Measurements from ENCODE around the gene PNMA8C. TPM values are rescaled to one million over a fixed set of nuclear protein-coding genes. Genes with fewer than 3 reads are reported as not detected.
"Not testable (repeated sequence)": the region's sequence is repeated elsewhere in the genome, so short reads cannot be mapped to it uniquely, and the experiment has no call there.

PNMA8C gene
- total RNA-seq, 1 donor from 2014 or later, result 0.52 TPM

DNA sequence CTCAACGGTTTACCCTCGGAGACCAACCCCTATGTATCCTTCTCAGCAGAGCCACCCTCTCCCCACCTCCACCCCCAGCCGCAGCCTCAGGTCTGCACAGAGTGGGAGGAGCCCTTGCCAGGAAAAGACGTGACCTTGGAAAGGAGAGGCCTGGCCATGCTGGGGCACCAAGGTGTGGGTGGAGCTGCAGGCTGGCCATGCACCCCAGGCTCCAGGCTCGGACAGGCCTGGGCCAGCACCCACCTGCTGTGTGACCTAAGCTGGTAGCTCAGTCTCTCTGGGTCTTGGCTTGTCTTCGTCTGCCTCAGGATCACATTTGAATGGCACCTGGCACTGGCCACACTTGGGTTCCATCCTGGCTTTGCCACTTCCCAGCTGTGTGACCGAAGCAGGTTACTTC lies 44.9 kb downstream of the PNMA8C start:
- Histone ChIP-seq H3K9me3 (ENCODE audit: control insufficient read depth in 3 of 3, low read length in 3 of 3) (no peaks in the 10 kb centered on the region), H3K9ac (ENCODE audit: low read depth in 1 of 3, low read length in 3 of 3) (no peak overlapping the region), H3K27me3 (ENCODE audit: control insufficient read depth in 3 of 3, insufficient read depth in 3 of 3, low read length in 3 of 3) (no peaks in the 10 kb centered on the region), H3K4me1 (ENCODE audit: control insufficient read depth in 3 of 3, insufficient read depth in 3 of 3, low read length in 3 of 3) (peaks cover 0 to 16% (median 11%) of the 10 kb centered on the region in 3 donors), H3K27ac (ENCODE audit: low read depth, low read length) (no peak overlapping the region), H3K36me3 (ENCODE audit: control insufficient read depth in 3 of 3, insufficient read depth in 3 of 3, low read length in 3 of 3) (peaks cover 40 to 48% (median 40%) of the 10 kb centered on the region in 3 donors), H3K4me3 (ENCODE audit: low read length in 3 of 3) (no peak overlapping the region)

DNA sequence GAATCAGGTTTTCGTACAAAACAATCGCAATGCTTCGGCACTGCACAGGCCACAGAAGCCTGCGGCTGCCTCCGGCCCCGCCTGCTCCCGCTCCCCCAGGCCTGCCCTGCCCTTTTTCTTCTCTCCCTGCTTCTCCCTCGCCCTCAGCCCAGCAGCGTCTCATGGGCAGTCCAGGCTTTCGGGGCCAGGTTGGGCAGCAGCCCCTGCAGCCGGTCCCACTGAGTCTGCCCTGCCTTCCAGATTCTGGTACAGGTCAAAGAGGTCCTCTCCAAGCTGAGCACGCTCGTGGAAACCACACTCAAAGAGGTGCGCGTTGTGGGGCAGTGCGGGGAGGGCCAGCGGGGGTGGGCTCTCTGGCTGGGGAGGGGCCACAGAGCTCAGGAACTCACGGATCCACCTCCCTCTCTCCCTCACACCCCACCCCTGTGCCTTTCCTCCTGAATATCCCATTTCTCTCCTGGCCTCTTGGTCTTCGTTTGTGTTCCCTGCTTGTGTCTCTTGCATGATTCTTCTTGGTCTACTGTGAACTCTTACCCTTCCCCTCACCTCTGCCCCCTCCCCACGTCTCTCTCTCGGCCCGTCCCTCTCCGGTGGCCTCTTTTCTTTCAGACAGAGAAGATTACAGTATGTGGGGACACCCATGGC lies 45.4 kb downstream of the PNMA8C start:
- peaks cover 34 to 43% (median 35%) of the 10 kb centered on the region in 3 donors for H3K36me3 ChIP-seq (ENCODE audit: control insufficient read depth in 3 of 3, insufficient read depth in 3 of 3, low read length in 3 of 3)

DNA sequence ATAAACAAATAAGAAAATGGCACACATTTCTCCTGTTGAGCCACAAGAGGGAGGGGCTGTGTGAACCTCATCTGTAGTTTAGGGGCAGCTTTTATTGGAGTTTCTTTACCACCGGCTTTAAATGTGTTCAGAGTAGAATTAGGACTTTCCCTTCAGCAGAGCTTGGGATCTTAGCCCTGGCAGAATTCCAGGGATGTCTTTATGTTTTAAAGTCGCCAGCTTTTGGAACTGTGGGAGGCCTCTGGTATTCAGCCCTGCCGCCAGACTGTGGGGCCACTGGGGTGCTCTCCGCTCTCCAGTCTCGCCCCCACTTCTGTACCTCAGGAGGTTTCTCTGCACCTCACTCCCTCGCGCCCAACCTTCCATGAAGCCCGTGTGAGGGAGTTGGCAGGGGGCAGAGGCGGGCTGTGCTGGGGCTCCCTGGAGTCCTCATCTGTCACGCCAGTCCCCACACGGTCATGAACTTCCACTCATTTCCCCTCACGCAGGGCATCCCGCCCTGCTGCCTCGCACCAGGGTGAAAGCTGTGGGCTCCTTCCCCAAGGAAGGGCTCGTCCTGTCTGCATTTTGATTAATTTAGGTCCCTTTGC lies 46.9 kb downstream of the PNMA8C start:
- H3K27me3 ChIP-seq (ENCODE audit: control insufficient read depth in 3 of 3, insufficient read depth in 3 of 3, low read length in 3 of 3), result no peaks in the 10 kb centered on the region
- no peak overlapping the region for H3K27ac ChIP-seq (ENCODE audit: low read depth, low read length)

More for the DNA sequence above, 45.4 kb downstream of the PNMA8C start:
- Histone ChIP-seq H3K4me3 (ENCODE audit: low read length in 3 of 3) (no peak overlapping the region), H3K9ac (ENCODE audit: low read depth in 1 of 3, low read length in 3 of 3) (no peak overlapping the region), H3K9me3 (ENCODE audit: control insufficient read depth in 3 of 3, low read length in 3 of 3) (no peaks in the 10 kb centered on the region), H3K4me1 (ENCODE audit: control insufficient read depth in 3 of 3, insufficient read depth in 3 of 3, low read length in 3 of 3) (peaks cover 4 to 18% (median 14%) of the 10 kb centered on the region in 3 donors), H3K27me3 (ENCODE audit: control insufficient read depth in 3 of 3, insufficient read depth in 3 of 3, low read length in 3 of 3) (no peaks in the 10 kb centered on the region), H3K27ac (ENCODE audit: low read depth, low read length) (no peak overlapping the region)

DNA sequence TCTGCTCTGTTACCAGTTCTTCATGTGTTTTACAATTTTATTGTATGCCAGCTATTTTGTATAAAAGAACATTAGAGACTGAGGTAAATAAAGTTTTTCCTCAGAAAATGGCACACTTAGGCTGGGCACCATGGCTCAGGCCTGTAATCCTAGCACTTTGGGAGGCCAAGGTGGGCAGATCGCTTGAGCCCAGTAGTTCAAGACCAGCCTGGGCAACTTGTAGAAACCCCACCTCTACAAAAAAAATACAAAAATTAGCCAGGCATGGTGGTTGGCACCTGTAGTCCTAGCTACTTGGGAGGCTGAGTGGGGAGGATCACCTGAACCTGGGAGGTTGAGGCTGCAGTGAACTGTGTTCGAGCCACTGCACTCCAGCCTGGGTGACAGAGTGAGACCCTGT lies 47.4 kb downstream of the PNMA8C start:
- H3K9me3 ChIP-seq (ENCODE audit: control insufficient read depth in 3 of 3, low read length in 3 of 3), result no peaks in the 10 kb centered on the region
- peaks cover 12 to 31% (median 20%) of the 10 kb centered on the region in 3 donors for H3K4me1 ChIP-seq (ENCODE audit: control insufficient read depth in 3 of 3, insufficient read depth in 3 of 3, low read length in 3 of 3)
- H3K9ac ChIP-seq (ENCODE audit: low read depth in 1 of 3, low read length in 3 of 3), result no peak overlapping the region
- H3K27ac ChIP-seq (ENCODE audit: low read depth, low read length), result no peak overlapping the region
- H3K4me3 ChIP-seq (ENCODE audit: low read length in 3 of 3), result no peak overlapping the region
- no peaks in the 10 kb centered on the region for H3K27me3 ChIP-seq (ENCODE audit: control insufficient read depth in 3 of 3, insufficient read depth in 3 of 3, low read length in 3 of 3)
- H3K36me3 ChIP-seq (ENCODE audit: control insufficient read depth in 3 of 3, insufficient read depth in 3 of 3, low read length in 3 of 3), result peaks cover 27 to 37% (median 30%) of the 10 kb centered on the region in 3 donors

More for the DNA sequence above, 46.9 kb downstream of the PNMA8C start:
- Histone ChIP-seq H3K4me3 (ENCODE audit: low read length in 3 of 3) (no peak overlapping the region), H3K9ac (ENCODE audit: low read depth in 1 of 3, low read length in 3 of 3) (no peak overlapping the region), H3K9me3 (ENCODE audit: control insufficient read depth in 3 of 3, low read length in 3 of 3) (no peaks in the 10 kb centered on the region), H3K4me1 (ENCODE audit: control insufficient read depth in 3 of 3, insufficient read depth in 3 of 3, low read length in 3 of 3) (peaks cover 12 to 27% (median 20%) of the 10 kb centered on the region in 3 donors), H3K36me3 (ENCODE audit: control insufficient read depth in 3 of 3, insufficient read depth in 3 of 3, low read length in 3 of 3) (peaks cover 24 to 33% (median 27%) of the 10 kb centered on the region in 3 donors)

DNA sequence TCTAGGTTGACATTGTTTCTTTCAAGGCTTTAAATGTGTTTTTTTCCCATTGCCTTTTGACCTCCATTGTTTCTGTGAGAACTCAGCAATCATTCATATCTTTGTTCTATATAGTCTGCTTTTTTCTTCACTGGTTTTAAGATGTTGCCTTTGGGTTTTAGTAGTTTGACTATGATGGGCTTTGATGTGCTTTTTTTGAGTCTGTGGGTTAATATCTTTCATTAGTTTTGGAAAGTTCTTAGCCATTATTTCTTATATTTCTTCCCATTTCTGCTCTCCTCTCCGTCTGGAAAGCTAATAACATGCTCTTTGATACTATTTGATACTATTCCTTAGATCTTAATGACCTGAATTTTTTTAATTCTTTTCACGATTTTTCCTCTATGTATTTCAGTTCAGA lies 48.0 kb downstream of the PNMA8C start:
- peak overlapping the region; percentile 78 for H3K27ac ChIP-seq (ENCODE audit: low read depth, low read length)
- no peaks in the 10 kb centered on the region for H3K27me3 ChIP-seq (ENCODE audit: control insufficient read depth in 3 of 3, insufficient read depth in 3 of 3, low read length in 3 of 3)
- peak overlapping the region in 1 of 3 donors; percentile 38 for H3K9ac ChIP-seq (ENCODE audit: low read depth in 1 of 3, low read length in 3 of 3)
- H3K4me3 ChIP-seq (ENCODE audit: low read length in 3 of 3), result no peak overlapping the region
- H3K9me3 ChIP-seq (ENCODE audit: control insufficient read depth in 3 of 3, low read length in 3 of 3), result no peaks in the 10 kb centered on the region
- H3K4me1 ChIP-seq (ENCODE audit: control insufficient read depth in 3 of 3, insufficient read depth in 3 of 3, low read length in 3 of 3), result peaks cover 12 to 31% (median 20%) of the 10 kb centered on the region in 3 donors
- H3K36me3 ChIP-seq (ENCODE audit: control insufficient read depth in 3 of 3, insufficient read depth in 3 of 3, low read length in 3 of 3), result peaks cover 30 to 39% (median 36%) of the 10 kb centered on the region in 3 donors

DNA sequence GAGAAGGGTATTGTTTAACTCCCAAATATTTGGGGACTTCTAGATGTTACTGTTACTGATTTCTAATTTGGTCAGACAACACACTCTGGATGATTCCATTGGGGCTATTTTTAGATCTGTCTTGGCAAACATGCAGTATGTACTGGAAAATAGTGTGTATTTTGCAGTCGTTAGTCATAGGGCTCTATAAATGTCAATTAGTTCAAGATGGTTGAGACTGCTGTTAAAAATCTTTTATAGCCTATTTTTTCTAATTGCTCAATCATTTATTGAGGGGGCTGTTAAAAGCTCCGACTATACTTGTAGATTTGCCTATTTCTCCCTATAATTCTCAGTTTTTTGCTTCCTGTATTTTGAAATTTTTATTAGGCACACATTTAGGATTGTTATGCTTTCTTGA lies 50.5 kb downstream of the PNMA8C start:
- peaks cover 20 to 24% (median 21%) of the 10 kb centered on the region in 3 donors for H3K36me3 ChIP-seq (ENCODE audit: control insufficient read depth in 3 of 3, insufficient read depth in 3 of 3, low read length in 3 of 3)

DNA sequence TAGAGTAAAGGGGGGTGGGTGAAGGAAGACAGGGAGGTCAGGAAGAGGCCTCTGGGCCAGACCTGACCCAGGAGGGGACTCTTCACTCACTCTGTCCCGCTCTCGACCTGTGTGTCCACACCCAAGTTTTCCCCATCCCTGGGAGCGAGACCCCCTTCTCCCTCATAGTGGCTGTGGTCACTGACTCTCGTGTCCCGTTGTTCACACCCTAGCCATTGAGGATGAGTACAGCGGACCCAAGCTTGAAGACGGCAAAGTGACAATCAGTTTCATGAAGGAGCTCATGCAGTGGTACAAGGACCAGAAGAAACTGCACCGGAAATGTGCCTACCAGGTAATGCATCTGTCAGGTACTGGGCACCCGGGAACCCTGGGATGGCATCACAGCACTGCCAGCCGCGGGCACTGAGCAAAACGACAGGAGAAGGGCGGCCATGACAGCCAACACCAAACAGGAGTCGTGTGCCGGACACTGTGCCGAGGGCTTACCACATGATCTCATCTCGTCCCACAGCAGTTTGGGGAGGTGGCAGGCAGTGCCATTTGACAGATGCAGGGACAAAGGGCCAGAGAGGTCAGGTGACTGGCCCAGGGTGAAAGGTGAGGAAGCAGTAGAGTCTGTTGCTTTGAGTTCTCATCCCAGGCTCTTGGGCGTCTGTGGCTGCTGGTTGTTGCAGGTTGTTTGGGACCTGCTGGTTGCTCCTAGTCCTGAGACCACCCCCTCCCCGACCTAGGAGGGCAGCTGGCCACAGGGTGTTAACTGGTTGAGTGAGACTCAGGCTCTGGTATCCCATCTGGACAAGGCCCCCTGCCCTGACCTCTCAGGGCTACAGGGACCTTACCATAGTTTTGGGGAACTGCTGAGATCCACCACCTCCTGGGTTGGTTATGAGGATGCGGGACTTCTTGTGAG lies 52.2 kb downstream of the PNMA8C start:
- Histone ChIP-seq H3K9me3 (ENCODE audit: control insufficient read depth in 3 of 3, low read length in 3 of 3) (no peaks in the 10 kb centered on the region), H3K4me1 (ENCODE audit: control insufficient read depth in 3 of 3, insufficient read depth in 3 of 3, low read length in 3 of 3) (peaks cover 23 to 51% (median 37%) of the 10 kb centered on the region in 3 donors), H3K27me3 (ENCODE audit: control insufficient read depth in 3 of 3, insufficient read depth in 3 of 3, low read length in 3 of 3) (no peaks in the 10 kb centered on the region), H3K9ac (ENCODE audit: low read depth in 1 of 3, low read length in 3 of 3) (peak overlapping the region in 1 of 3 donors; percentile 40), H3K4me3 (ENCODE audit: low read length in 3 of 3) (no peak overlapping the region), H3K27ac (ENCODE audit: low read depth, low read length) (no peak overlapping the region), H3K36me3 (ENCODE audit: control insufficient read depth in 3 of 3, insufficient read depth in 3 of 3, low read length in 3 of 3) (peaks cover 14 to 21% (median 16%) of the 10 kb centered on the region in 3 donors)

More for the DNA sequence above, 50.5 kb downstream of the PNMA8C start:
- Histone ChIP-seq H3K4me1 (ENCODE audit: control insufficient read depth in 3 of 3, insufficient read depth in 3 of 3, low read length in 3 of 3) (peaks cover 20 to 42% (median 30%) of the 10 kb centered on the region in 3 donors), H3K4me3 (ENCODE audit: low read length in 3 of 3) (no peak overlapping the region), H3K27ac (ENCODE audit: low read depth, low read length) (peak overlapping the region; percentile 78), H3K9ac (ENCODE audit: low read depth in 1 of 3, low read length in 3 of 3) (peak overlapping the region in 2 of 3 donors; percentile 27 to 30), H3K9me3 (ENCODE audit: control insufficient read depth in 3 of 3, low read length in 3 of 3) (no peaks in the 10 kb centered on the region), H3K27me3 (ENCODE audit: control insufficient read depth in 3 of 3, insufficient read depth in 3 of 3, low read length in 3 of 3) (no peaks in the 10 kb centered on the region)

DNA sequence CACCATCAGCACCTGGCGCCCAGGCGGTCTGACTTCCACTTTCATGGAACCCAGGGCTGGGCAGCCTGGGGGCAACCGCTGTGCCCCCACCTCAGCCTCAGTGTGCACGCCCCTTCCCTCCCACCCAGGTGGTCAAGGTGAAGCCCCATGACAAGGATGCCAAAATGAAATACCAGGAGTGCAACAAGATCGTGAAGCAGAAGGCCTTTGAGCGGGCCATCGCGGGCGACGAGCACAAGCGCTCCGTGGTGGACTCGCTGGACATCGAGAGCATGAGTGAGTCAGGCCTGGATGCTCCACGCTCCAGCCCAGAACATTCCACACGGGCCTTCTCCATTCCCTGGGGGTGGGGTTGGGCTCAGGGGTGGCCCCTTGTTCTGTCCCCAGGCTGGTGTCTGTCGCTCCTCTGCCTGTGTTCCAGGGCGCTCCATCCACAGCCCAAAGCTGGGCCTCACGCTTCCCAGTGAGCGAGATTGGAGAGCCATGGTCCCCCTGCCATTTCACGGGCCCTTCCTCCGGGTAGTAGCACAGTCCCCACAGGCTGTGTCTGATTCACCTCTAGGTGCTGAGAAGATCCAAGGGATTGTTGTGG lies 53.2 kb downstream of the PNMA8C start:
- Histone ChIP-seq H3K36me3 (ENCODE audit: control insufficient read depth in 3 of 3, insufficient read depth in 3 of 3, low read length in 3 of 3) (peaks cover 15 to 21% (median 18%) of the 10 kb centered on the region in 3 donors), H3K4me1 (ENCODE audit: control insufficient read depth in 3 of 3, insufficient read depth in 3 of 3, low read length in 3 of 3) (peaks cover 23 to 56% (median 39%) of the 10 kb centered on the region in 3 donors)
- not testable (repeated sequence) for H3K9ac ChIP-seq (ENCODE audit: low read depth in 1 of 3, low read length in 3 of 3); H3K4me3 ChIP-seq (ENCODE audit: low read length in 3 of 3); H3K9me3 ChIP-seq (ENCODE audit: control insufficient read depth in 3 of 3, low read length in 3 of 3); H3K27ac ChIP-seq (ENCODE audit: low read depth, low read length); H3K27me3 ChIP-seq (ENCODE audit: control insufficient read depth in 3 of 3, insufficient read depth in 3 of 3, low read length in 3 of 3)

Data from skeletal muscle tissue (tissue), 4 donors.